NCI-H2107 (cell line): ENCODE data around the gene MAPRE3.
A peak's percentile ranks its signal among the peaks of the same experiment; 100 is the strongest.

Experiments
- DNase-seq: peaks from one replicate; lab custom pipeline; 2025; lab: John Stamatoyannopoulos, UW

MAPRE3 gene

DNA sequence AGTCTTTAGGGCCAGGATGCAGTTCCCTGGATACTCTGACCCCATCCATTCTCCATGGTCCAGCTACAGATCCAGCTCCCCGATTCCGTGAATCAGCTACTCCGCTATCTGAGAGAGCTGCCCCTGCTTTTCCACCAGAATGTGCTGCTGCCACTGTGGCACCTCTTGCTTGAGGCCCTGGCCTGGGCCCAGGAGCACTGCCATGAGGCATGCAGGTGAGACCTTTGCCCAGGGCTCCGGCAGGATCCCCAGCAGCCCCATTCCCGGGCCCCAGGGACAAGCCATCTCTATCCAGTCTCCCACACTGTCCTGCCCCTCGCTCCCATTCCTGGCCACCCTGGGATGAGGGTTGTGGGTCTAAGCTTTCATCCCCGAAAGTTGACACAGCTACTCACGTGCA lies 69.8 kb downstream of the MAPRE3 start:
- no peak for DNase-seq

DNA sequence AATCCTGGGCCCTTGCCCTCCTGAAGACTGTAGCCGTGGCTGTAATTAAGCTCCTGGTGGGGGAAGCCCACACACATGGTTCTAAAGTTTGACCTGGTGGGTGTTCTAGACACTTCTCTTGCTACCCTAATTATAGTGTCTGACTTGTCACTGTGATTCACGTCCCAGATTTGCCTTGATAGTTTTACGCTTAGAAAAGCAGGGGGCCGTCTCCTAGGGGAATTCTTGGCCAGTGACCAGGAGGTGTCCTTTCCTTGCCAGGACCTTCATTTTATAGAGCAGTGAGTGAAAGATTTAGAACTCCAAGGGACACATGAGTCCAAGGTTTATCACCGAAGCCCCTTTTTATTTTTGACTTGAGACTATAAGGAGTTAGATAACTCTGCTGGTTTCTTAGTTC lies 71.3 kb downstream of the MAPRE3 start:
- no peak for DNase-seq

DNA sequence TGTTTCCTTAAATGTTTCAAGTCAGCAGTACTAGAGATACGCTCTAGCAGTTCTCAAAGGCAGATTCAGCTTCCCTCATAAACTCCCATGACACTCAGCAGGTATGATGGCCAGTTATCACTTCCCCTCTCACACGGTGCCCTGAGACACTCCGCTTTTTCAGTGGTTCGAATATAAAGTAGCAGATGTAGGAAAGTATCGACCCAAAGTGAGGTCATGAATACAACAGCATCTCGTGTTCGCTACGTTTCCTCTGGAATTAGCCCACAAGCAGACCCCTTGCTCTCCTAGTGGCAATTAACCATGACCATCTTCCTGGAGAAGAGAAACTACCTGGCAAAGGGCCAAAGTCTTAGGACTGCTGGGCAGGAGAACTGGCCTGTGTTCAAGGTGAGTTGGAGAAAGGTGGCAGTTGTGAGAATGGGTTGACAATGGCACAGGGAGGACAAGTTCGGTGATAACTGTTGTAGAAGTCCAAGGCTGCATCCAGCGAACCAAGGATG lies 71.8 kb downstream of the MAPRE3 start:
- no peak for DNase-seq

DNA sequence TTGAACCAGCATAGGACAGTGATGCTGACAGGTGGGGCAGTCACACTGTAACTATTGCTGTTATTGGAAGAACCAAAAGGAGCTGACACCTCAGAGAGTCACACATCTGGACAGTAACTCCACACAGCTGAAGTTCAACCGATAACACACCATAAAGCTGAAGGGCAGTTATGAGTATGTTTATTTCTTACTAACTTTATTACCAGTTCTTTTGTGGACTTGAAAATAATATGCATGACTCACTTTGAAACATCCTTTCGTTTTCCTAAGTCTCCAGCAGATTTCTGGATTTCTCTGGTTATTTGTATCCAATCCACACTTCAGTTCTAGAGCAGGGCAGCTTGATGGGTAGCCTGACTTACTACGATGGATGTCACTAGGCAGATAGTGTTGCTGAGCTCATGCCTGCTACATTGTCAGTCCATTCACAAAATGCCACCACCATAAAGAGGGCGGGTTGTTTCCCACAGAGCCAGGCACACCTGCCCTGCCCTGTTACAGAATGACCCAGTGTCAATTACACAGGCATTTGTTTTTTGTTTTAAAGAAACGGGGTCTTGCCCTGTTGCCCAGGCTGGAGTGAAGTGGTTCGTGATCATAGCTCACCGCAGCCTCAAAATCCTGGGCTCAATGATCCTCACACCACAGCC lies 72.7 kb downstream of the MAPRE3 start:
- no peak for DNase-seq

DNA sequence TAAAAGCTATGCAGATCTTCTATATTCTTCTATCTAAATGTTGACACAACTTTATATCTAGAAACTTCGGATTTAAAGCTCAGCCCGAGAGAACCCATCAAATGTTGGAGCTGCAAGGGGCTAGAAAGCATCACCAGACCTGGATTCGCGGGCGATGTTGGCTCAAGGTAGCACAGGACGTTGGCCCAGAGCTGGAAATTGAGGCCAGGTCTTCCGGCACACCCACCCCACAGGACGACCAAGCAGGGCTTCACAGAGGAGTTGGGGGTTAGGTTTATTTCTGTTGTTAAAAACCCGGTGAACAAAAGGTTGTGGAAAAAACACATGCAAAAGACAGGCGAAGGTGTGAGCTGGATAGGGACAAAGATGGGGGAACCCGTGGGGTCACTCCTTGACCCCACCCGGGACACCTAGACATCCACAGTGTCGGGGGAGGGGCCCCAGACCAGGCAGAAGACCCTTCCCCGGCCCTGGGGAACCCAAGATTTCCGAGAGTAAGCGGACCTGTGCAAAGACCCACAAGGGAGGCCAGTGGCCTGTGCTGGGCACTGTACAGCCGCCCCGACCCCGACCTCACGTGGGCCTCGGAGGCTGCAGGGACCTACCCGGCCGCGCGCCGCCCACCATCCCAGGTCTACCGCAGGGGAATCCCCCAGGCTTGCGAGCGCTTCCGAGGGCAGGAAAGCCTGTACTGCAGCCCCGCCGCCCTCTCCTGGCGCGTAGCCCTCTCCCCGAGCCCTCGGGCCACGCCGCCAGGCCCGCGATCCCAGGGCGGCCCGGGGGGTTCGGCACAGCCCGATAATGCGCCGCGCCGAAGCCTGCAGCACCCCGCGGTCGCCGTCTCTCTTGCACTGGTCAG lies 79.2 kb downstream of the MAPRE3 start:
- no peak for DNase-seq

DNA sequence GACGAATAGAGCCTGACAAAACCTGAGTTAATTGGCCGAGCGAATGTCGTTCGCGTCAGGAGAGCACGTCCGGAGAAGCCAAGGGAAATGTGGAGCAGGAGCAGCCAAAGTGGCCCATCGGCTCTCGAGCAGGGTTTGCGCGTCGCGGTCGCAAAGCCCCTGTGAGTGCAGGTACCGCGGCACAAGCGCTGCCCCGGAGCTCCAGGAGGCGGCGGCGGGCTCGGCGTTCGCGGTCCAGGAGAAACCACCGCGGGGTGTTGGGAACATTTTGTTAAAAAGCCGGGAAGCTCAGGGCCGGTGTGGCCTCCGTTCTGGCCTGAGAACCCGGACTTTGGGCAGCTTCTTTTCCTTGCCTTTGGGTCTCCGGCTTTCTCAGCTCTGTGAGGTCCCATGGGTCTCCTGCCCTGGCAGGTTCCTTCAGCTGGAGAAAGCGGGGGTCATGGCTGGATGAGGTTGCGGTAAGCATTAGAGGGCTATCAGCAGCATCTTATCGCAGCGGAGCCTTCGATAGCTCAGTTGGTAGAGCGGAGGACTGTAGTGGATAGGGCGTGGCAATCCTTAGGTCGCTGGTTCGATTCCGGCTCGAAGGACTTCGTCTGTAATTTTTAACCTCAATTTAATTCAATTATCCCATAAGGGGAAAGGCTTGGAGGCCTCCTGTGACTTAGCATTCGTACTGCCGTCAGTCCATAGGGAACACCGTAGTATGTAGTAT lies 80.0 kb downstream of the MAPRE3 start:
- DNase-seq = peak; percentile 77

DNA sequence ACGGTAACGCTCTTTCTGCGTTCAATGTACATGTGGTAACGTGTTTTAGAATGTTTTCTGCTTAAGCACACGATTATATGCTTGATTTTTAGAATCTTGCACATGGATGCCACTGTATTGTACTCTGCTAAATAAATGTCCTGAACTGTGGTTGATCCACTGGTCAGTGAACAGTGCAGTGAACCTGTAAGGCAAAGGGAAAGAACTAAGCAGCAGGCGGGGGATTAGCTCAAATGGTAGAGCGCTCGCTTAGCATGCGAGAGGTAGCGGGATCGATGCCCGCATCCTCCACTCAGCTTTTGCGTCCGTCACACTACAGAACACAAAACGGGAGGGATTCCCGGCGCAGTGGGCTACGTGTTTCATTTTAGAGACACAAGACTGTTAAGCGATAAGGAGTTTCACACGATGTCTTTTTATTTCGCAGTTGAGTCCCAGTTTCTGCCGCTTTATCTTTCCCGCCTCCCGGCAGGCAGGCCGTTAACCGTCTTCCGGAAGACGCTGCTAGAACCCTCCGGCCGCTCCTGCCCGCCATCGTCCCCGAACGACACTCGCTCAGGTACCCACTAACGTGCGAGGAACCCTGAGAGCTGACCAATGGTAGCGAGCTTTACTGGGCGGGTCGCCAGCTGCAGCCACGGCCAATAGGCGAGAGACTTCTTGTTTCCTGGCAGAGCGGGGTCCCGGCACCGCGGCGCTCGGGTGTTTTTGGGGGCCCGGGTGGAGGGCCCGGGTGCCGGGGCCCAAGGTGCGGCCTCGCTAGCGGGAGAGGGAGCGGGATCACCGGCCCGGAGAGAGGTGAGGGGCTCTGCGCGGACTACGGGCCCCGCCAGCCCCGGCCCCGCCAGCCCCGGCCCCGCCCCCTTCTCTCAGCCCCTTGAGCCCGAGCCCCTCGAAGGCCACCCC lies 80.8 kb downstream of the MAPRE3 start, which contains the start of gene AGBL5:
TSS of gene AGBL5 (plus strand) at position 673 of the 906 bp plus-strand sequence. CDS start 1,291 bp downstream, outside the sequence.
- DNase-seq = peak; percentile 78

DNA sequence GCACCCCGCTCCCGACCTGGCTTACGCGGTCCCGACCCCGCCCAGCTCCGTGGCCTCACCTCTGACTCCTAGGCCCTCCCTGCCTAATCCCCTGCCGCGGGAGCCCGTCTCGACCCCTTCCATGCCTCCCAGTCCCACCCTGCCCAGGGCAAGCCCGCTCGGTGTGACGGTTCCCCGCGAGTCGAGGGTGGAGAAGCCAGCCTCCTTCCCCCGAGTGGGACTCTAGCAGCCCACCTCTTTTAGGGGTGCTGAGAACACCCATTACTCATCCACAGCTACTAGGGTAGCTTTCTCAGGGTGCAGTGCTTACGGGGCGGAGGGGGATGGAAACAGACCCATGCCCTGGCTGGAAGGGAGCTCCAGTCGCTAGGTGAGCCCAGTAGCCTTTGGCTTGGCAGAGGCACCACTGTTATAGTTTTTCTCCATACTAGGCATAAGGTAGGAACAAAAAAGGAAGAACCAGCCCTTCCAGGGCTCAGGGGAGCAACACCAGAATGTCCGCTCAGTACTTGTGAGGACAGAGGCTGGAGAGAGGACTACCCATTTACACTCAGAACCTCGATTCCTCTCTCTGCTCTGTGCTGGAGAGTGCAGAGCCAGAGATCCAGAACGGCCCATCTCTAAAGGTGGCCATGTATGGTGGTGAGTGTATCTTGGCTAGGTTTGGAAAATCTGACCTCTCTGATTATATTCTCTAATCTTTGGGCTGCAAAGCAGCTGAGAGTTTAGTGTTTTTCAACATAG lies 81.6 kb downstream of the MAPRE3 start:
- DNase-seq = no peak

DNA sequence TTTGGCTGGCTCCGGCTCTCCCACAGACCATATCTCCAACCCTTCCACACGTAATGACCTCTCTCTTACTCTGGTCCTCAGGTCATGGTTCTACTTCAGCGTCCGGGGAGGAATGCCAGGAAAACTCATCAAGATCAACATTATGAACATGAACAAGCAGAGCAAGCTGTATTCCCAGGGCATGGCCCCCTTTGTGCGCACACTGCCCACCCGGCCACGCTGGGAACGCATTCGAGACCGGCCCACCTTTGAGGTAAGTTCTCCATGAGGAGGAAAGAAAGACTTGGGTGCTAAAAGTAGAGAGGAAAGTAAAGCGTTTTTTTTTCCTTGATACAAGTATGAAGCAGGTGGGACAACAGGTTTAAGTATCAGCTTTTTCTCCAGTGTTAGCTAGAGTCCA lies 82.9 kb downstream of the MAPRE3 start:
- no peak for DNase-seq

DNA sequence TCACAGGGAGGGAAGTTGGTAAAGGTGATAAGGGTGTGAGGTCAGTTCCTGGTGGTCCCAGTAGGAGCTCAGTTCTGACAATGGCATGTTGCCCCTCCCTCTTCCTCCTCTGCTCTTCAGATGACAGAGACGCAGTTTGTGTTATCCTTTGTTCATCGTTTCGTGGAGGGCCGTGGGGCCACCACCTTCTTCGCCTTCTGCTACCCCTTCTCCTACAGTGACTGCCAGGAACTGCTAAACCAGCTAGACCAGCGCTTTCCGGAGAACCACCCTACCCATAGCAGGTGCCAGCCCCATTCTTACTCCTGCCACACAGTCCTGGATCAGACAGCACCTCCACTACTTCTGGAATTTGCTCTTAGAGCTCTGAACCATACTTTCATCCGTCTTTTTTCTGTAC lies 83.3 kb downstream of the MAPRE3 start:
- no peak for DNase-seq

DNA sequence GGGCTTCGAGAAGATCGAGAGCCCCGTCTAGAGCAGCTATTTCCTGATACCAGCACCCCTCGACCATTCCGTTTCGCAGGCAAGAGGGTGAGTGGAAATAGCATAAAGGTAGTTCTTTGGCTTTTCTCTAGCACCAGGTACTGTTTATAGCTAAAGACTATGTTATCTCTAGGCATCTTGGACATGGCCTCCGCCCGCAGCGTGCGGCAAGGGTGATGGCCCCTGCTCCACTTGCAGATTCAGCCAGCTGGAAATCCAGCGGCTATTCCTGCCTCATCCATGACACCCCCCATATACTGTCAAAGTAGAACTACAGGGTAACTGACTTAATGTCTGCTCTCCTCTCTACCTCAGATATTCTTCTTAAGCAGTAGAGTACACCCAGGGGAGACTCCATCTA lies 84.3 kb downstream of the MAPRE3 start:
- DNase-seq = no peak

DNA sequence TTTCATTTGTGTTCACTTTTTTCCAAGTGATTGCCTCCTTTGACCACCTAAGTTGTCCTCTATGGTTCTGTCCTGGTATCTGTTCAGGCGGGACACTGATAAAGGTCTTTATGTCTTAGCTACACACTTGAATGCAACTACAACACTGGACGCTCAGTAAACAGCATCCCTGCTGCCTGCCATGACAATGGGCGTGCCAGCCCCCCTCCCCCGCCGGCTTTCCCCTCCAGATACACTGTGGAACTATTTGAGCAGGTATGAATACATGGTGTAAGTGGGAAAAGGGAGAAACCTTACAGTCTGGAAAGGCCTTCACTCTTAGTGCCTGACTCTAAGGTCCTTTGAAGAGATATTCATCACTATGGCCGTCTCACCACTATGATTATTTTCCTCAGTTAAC lies 86.7 kb downstream of the MAPRE3 start:
- no peak for DNase-seq

DNA sequence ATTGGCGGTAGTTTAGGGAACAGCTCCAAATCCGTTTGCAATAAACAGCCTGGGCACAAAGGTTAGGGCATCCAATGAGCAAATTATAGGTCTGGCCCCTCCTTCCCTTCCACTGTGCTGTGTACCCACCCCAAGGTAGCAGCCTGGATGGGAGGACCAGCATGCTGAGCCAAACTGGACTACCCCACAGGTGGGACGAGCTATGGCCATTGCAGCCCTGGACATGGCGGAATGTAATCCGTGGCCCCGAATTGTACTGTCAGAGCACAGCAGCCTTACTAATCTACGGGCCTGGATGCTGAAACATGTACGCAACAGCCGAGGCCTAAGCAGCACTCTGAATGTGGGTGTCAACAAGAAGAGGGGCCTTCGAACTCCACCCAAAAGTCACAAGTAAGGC lies 87.8 kb downstream of the MAPRE3 start:
- no peak for DNase-seq

DNA sequence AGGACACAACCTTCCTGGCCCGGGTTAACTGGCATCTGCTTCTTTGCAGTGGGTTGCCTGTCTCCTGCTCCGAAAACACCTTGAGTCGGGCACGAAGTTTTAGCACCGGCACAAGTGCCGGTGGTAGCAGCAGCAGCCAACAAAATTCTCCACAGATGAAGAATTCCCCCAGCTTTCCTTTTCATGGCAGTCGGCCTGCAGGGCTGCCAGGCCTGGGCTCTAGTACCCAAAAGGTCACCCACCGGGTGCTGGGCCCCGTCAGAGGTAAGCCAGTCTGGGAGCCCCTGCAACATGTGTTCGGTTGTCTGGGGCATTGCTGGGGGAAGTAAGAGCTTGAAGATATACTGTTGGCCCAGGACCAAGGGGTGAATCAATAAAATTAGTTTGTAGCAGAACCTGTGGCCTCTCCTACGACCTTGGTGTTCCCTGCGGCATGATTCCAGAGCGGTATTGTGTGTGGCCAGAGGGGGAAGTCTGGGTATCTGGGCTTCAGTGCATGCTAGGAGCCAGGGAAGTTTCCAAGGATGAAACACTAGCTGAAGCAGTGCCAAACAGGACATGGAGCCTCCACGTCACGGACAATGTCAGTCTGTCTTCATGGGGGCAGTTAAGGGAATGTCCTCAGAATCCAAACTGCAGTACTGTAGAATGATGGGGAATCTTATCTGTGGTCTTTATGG lies 88.8 kb downstream of the MAPRE3 start:
- DNase-seq = no peak

DNA sequence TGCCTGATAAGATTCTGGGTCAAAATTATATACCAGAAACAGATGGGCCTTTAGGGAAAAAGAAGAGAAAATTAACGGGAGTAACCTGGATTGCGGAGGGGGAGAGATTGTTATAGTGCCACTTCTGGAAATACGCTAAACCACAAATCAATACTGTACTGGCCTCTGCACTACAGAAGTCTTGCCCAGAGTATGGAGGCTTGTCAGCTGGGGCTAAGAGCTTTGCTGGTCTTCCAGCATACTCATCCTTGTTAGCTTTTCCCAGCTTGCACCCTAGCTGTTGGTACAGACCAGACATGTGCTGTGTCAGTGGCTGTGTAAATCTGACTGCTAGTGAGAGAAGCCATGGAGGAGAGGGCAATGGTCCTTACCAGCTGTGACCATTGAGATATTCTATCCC lies 89.9 kb downstream of the MAPRE3 start:
- DNase-seq = no peak

DNA sequence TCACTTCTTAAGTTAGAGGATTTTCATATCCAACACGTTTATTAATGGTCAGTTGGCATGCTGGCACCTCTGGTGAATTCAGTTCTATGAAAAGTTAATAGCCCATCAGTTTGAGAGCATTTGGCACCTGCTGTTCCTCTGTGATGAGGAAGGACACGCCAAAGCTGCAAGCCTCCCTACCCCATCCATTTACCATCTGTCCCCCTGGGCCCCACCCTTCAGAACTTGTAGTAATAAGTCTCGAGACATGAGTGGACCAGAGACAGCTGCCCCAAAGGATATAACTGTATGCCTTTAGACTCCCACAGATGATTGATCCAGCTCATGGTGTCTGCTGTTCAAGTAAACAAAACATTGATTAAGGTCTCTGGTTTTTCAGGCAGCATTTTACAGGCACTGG lies 94.7 kb downstream of the MAPRE3 start:
- no peak for DNase-seq

DNA sequence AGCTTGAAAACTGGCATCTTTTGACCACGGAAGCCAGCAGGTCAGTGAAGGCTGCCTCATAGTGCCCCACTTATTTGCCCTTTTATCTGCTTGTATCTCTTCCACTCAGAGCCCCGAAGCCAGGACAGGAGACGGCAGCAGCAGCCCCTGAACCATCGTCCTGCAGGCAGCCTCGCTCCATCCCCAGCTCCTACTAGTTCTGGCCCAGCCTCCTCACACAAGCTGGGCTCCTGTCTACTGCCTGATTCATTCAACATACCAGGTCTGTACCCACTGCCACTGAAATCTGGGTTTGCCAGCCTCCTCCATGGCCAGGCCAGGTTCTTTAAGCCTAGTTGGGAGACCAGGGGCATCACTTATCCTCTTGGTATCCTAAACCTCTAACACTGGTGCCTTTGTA lies 96.9 kb downstream of the MAPRE3 start:
- no peak for DNase-seq

DNA sequence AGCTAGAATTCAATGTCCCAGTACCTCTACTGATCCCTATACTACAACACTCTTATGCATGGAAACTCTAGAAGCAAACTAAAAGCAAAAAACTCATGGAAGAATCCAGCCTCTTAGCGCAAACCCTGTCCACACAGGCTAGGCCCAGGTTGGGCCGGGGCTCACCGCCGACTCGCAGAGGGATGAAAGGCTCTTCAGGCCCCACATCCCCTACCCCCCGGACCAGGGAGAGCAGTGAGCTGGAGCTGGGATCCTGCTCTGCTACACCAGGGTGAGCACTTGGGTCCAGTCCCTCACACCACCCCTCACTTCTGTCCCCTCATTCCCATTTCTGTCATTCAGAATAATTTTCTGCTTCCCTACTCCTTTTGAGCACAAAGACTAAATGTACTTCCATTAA lies 99.0 kb downstream of the MAPRE3 start:
- no peak for DNase-seq

DNA sequence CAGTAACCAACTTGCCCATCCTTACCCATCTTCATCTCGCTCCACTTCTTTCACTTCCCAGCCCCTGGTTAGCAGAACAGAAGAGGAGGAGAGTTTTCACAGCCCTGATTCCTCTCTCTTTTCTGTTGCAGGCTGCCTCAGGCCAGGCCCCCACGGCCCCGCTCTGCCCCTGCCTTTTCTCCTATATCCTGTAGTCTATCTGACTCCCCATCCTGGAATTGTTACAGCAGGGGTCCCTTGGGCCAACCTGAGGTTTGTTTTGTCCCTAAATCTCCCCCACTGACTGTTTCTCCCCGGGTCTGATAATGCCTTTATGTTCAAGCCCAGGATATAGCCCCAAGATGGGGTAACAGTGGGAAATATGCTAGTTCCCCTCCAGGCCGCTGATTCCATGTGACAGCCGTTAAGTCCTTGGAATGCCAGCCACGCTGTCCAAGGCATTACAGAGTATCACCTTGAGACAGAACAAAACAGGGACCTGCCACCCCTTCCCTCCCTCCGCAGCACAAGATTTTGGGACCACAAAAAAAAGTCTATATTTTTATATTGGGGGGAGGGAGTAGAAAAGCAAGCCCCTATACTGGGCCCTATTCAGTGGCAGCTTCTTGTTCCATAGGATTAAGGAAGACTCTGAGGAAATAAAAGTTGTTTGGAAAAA lies 99.7 kb downstream of the MAPRE3 start:
- DNase-seq = no peak
